ENCODE results near the gene EBF3. TPM values are rescaled to one million over a fixed set of nuclear protein-coding genes. Genes with fewer than 3 reads are reported as not detected.
"Not testable (repeated sequence)": the region's sequence is repeated elsewhere in the genome, so short reads cannot be mapped to it uniquely, and the experiment has no call there.

The EBF3 gene
- total and polyA plus RNA-seq, 4 donors: 0.13 to 23.3 (median 4.3) TPM

GRCh38 chr10:129921065-129921670 lies 42.9 kb downstream of the EBF3 start:
- intact Hi-C loops (cut with DNase I): no loop called here
- DNase-seq: peak in 1 of 2 donors; percentile 56
- Histone ChIP-seq H3K36me3 (ENCODE audit: control insufficient read depth in 1 of 2, insufficient read depth in 2 of 2, low read length in 1 of 2) (no peaks in the 10 kb centered on the region), H3K4me1 (ENCODE audit: control insufficient read depth in 1 of 2, insufficient read depth in 2 of 2, low read length in 2 of 2) (no peaks in the 10 kb centered on the region), H3K9me3 (ENCODE audit: control insufficient read depth, low read length) (no peaks in the 10 kb centered on the region), H3K4me3 (ENCODE audit: low read length in 2 of 2) (no peak overlapping the region), H3K27me3 (ENCODE audit: control insufficient read depth in 1 of 2, insufficient read depth in 2 of 2, low read length in 1 of 2) (no peaks in the 10 kb centered on the region), H3K27ac (ENCODE audit: low read depth in 1 of 2, low read length in 2 of 2) (no peak overlapping the region)
- 88 to 89% methylated on average over 18 of the region's 18 CpGs for WGBS, 2 donors
- no peak for ATAC-seq (ENCODE audit: low FRiP score)

- H3K27ac ChIP-seq (ENCODE audit: low read depth in 1 of 2, low read length in 2 of 2); H3K4me1 ChIP-seq (ENCODE audit: control insufficient read depth in 1 of 2, insufficient read depth in 2 of 2, low read length in 2 of 2); H3K27me3 ChIP-seq (ENCODE audit: control insufficient read depth in 1 of 2, insufficient read depth in 2 of 2, low read length in 1 of 2); ATAC-seq (ENCODE audit: low FRiP score); H3K9me3 ChIP-seq (ENCODE audit: control insufficient read depth, low read length); DNase-seq; H3K36me3 ChIP-seq (ENCODE audit: control insufficient read depth in 1 of 2, insufficient read depth in 2 of 2, low read length in 1 of 2); H3K4me3 ChIP-seq (ENCODE audit: low read length in 2 of 2); intact Hi-C loops (cut with DNase I): not testable (repeated sequence)
- 97 to 98% methylated on average over 13 to 16 of the region's 18 CpGs for WGBS, 2 donors
These were observed 43.9 kb downstream of the EBF3 start for GRCh38 chr10:129920187-129920586.

GRCh38 chr10:129919358-129919757 lies 44.7 kb downstream of the EBF3 start:
- peak in 1 of 2 donors; percentile 59 for DNase-seq
- no peak for ATAC-seq (ENCODE audit: low FRiP score)
- H3K4me1 ChIP-seq (ENCODE audit: control insufficient read depth in 1 of 2, insufficient read depth in 2 of 2, low read length in 2 of 2): no peaks in the 10 kb centered on the region
- whole genome bisulfite sequencing, 2 donors: 94 to 96% methylated on average over 4 of the region's 4 CpGs
- no peak overlapping the region for H3K27ac ChIP-seq (ENCODE audit: low read depth in 1 of 2, low read length in 2 of 2)
- no peaks in the 10 kb centered on the region for H3K9me3 ChIP-seq (ENCODE audit: control insufficient read depth, low read length)
- H3K36me3 ChIP-seq (ENCODE audit: control insufficient read depth in 1 of 2, insufficient read depth in 2 of 2, low read length in 1 of 2): no peaks in the 10 kb centered on the region
- intact Hi-C loops (cut with DNase I): no loop called here
- H3K27me3 ChIP-seq (ENCODE audit: control insufficient read depth in 1 of 2, insufficient read depth in 2 of 2, low read length in 1 of 2): no peaks in the 10 kb centered on the region
- no peak overlapping the region for H3K4me3 ChIP-seq (ENCODE audit: low read length in 2 of 2)

GRCh38 chr10:129918836-129919235 lies 45.2 kb downstream of the EBF3 start:
- ATAC-seq (ENCODE audit: low FRiP score): no peak
- H3K36me3 ChIP-seq (ENCODE audit: control insufficient read depth in 1 of 2, insufficient read depth in 2 of 2, low read length in 1 of 2): no peaks in the 10 kb centered on the region
- no peaks in the 10 kb centered on the region for H3K9me3 ChIP-seq (ENCODE audit: control insufficient read depth, low read length)
- H3K4me3 ChIP-seq (ENCODE audit: low read length in 2 of 2): no peak overlapping the region
- peak in 1 of 2 donors; percentile 76 for DNase-seq
- H3K27ac ChIP-seq (ENCODE audit: low read depth in 1 of 2, low read length in 2 of 2): no peak overlapping the region
- WGBS, 2 donors: 87 to 91% methylated on average over 8 of the region's 8 CpGs
- no peaks in the 10 kb centered on the region for H3K4me1 ChIP-seq (ENCODE audit: control insufficient read depth in 1 of 2, insufficient read depth in 2 of 2, low read length in 2 of 2)
- intact Hi-C loops (cut with DNase I): no loop called here
- H3K27me3 ChIP-seq (ENCODE audit: control insufficient read depth in 1 of 2, insufficient read depth in 2 of 2, low read length in 1 of 2): no peaks in the 10 kb centered on the region

- WGBS, 2 donors: 94 to 95% methylated on average over 9 of the region's 9 CpGs
- Histone ChIP-seq H3K27ac (ENCODE audit: low read depth in 1 of 2, low read length in 2 of 2) (no peak overlapping the region), H3K4me1 (ENCODE audit: control insufficient read depth in 1 of 2, insufficient read depth in 2 of 2, low read length in 2 of 2) (no peaks in the 10 kb centered on the region), H3K9me3 (ENCODE audit: control insufficient read depth, low read length) (no peaks in the 10 kb centered on the region), H3K4me3 (ENCODE audit: low read length in 2 of 2) (no peak overlapping the region), H3K27me3 (ENCODE audit: control insufficient read depth in 1 of 2, insufficient read depth in 2 of 2, low read length in 1 of 2) (no peaks in the 10 kb centered on the region), H3K36me3 (ENCODE audit: control insufficient read depth in 1 of 2, insufficient read depth in 2 of 2, low read length in 1 of 2) (no peaks in the 10 kb centered on the region)
- DNase-seq (peak in 1 of 2 donors; percentile 42), ATAC-seq (ENCODE audit: low FRiP score) (no peak)
- intact Hi-C loops (cut with DNase I): no loop called here
These were observed 45.7 kb downstream of the EBF3 start for GRCh38 chr10:129918401-129918800.

GRCh38 chr10:129917936-129918335 lies 46.1 kb downstream of the EBF3 start:
- Histone ChIP-seq H3K36me3 (ENCODE audit: control insufficient read depth in 1 of 2, insufficient read depth in 2 of 2, low read length in 1 of 2) (no peaks in the 10 kb centered on the region), H3K27ac (ENCODE audit: low read depth in 1 of 2, low read length in 2 of 2) (no peak overlapping the region), H3K4me1 (ENCODE audit: control insufficient read depth in 1 of 2, insufficient read depth in 2 of 2, low read length in 2 of 2) (no peaks in the 10 kb centered on the region), H3K9me3 (ENCODE audit: control insufficient read depth, low read length) (no peaks in the 10 kb centered on the region), H3K4me3 (ENCODE audit: low read length in 2 of 2) (no peak overlapping the region), H3K27me3 (ENCODE audit: control insufficient read depth in 1 of 2, insufficient read depth in 2 of 2, low read length in 1 of 2) (no peaks in the 10 kb centered on the region)
- ATAC-seq (ENCODE audit: low FRiP score) (no peak), DNase-seq (no peak)
- 95 to 96% methylated on average over 3 of the region's 3 CpGs for WGBS, 2 donors
- intact Hi-C loops (cut with DNase I): no loop called here

- H3K4me1 ChIP-seq (ENCODE audit: control insufficient read depth in 1 of 2, insufficient read depth in 2 of 2, low read length in 2 of 2): no peaks in the 10 kb centered on the region
These were observed 47.5 kb downstream of the EBF3 start for GRCh38 chr10:129916506-129916995.

GRCh38 chr10:129915526-129916378 lies 48.3 kb downstream of the EBF3 start:
- no peak overlapping the region for H3K27ac ChIP-seq (ENCODE audit: low read depth in 1 of 2, low read length in 2 of 2)
- ATAC-seq (ENCODE audit: low FRiP score) (no peak), DNase-seq (peak in 1 of 2 donors; percentile 72)
- no peak overlapping the region for H3K4me3 ChIP-seq (ENCODE audit: low read length in 2 of 2)
- H3K9me3 ChIP-seq (ENCODE audit: control insufficient read depth, low read length): no peaks in the 10 kb centered on the region
- H3K36me3 ChIP-seq (ENCODE audit: control insufficient read depth in 1 of 2, insufficient read depth in 2 of 2, low read length in 1 of 2): no peaks in the 10 kb centered on the region
- intact Hi-C loops (cut with DNase I): no loop called here
- 81 to 85% methylated on average over 27 of the region's 27 CpGs for WGBS, 2 donors
- no peaks in the 10 kb centered on the region for H3K4me1 ChIP-seq (ENCODE audit: control insufficient read depth in 1 of 2, insufficient read depth in 2 of 2, low read length in 2 of 2)
- H3K27me3 ChIP-seq (ENCODE audit: control insufficient read depth in 1 of 2, insufficient read depth in 2 of 2, low read length in 1 of 2): no peaks in the 10 kb centered on the region

More at GRCh38 chr10:129916506-129916995, 47.5 kb downstream of the EBF3 start:
- WGBS, 2 donors: 92 to 94% methylated on average over 7 of the region's 7 CpGs
- DNase-seq (peak in 1 of 2 donors; percentile 67), ATAC-seq (ENCODE audit: low FRiP score) (no peak)
- Histone ChIP-seq H3K36me3 (ENCODE audit: control insufficient read depth in 1 of 2, insufficient read depth in 2 of 2, low read length in 1 of 2) (no peaks in the 10 kb centered on the region), H3K4me3 (ENCODE audit: low read length in 2 of 2) (no peak overlapping the region), H3K27ac (ENCODE audit: low read depth in 1 of 2, low read length in 2 of 2) (no peak overlapping the region), H3K9me3 (ENCODE audit: control insufficient read depth, low read length) (no peaks in the 10 kb centered on the region), H3K27me3 (ENCODE audit: control insufficient read depth in 1 of 2, insufficient read depth in 2 of 2, low read length in 1 of 2) (no peaks in the 10 kb centered on the region)
- intact Hi-C loops (cut with DNase I): no loop called here
